ENCODE data around the gene HS3ST4. TPM values are rescaled to one million over a fixed set of nuclear protein-coding genes. Genes with fewer than 3 reads are reported as not detected.

Gene HS3ST4
- total and polyA plus RNA-seq, 2 of the 8 experiments (the other 6 are each of a cell fraction or from before 2014, with no cell fraction given): 1.9 to 3.3 TPM

DNA sequence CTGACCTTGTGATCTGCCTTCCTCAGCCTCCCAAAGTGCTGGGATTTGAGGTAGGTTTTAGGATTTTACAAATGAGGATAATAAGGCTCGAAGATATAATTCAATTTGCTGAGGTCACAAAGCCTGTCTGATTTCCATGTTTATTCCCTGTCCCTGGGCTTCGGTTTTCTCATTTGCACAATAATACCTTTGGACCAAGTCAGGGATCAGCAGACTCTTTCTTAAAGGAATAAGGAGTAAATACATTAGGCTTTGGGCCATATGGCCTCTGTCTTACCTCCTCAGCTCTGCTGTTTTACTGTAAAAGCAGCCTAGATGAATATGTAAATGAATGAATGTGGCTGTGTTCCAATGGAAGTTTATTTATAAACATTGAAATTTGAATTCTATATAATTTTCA, 442.8 kb downstream of the HS3ST4 start:
- DNase-seq (ENCODE audit: low read depth in 1 of 2, low spot score in 2 of 2) (no peak), FAIRE-seq (no peak)
- H3K36me3 ChIP-seq (ENCODE audit: control insufficient read depth in 2 of 4, insufficient read depth in 4 of 4, low read length in 3 of 4): no peaks in the 10 kb centered on the region
- H3K79me1 ChIP-seq (ENCODE audit: low read depth, low read length): no peaks in the 10 kb centered on the region
- H3K9ac ChIP-seq (replicated peaks in 1 of 4; ENCODE audit: extremely low read depth in 1 of 4, low read depth in 3 of 4, low read length in 3 of 4): no peak overlapping the region
- H4K91ac ChIP-seq (replicated peaks; ENCODE audit: insufficient read length, low read length): no peak overlapping the region
- WGBS, 2 experiments (ENCODE audit: extremely low coverage in 1 of 2, insufficient coverage in 1 of 2, insufficient read length in 1 of 2, insufficient replicate concordance in 2 of 2, low coverage in 1 of 2, low lambda C conversion rate in 2 of 2, missing lambda C conversion rate in 1 of 2): 45% methylated on average over 2 of the region's 2 CpGs; no CpG with 5 or more reads in 1 of the 2 experiments
- no peak overlapping the region for H2AFZ ChIP-seq (ENCODE audit: low read length)
- no peaks in the 10 kb centered on the region for H3K9me3 ChIP-seq (ENCODE audit: insufficient read depth in 2 of 2, low read depth in 1 of 2, low read length in 1 of 2)
- H3K23me2 ChIP-seq (ENCODE audit: low read depth, low read length): no peaks in the 10 kb centered on the region
- H4K5ac ChIP-seq (ENCODE audit: insufficient read length, low read depth, low read length): no peak overlapping the region
- no peak overlapping the region for H2BK120ac ChIP-seq (replicated peaks; ENCODE audit: low read depth, low read length)
- H2AK5ac ChIP-seq (ENCODE audit: low read depth, low read length): no peak overlapping the region
- no peak overlapping the region for H3K18ac ChIP-seq (ENCODE audit: extremely low read depth, low read length)
- no peak overlapping the region for H3K4me2 ChIP-seq (ENCODE audit: insufficient read depth in 1 of 2, low read depth in 2 of 2, low read length in 2 of 2)
- no peak overlapping the region for H2BK15ac ChIP-seq (ENCODE audit: low read length)
- H3K27me3 ChIP-seq (replicated peaks in 1 of 4; ENCODE audit: control insufficient read depth in 3 of 4, extremely low read depth in 1 of 4, insufficient read depth in 3 of 4, low read length in 3 of 4): no peaks in the 10 kb centered on the region
- no peak overlapping the region for H2BK5ac ChIP-seq (ENCODE audit: low read depth, low read length)
- H3K23ac ChIP-seq (ENCODE audit: insufficient read length): no peak overlapping the region
- no peak overlapping the region for H2BK20ac ChIP-seq (ENCODE audit: low read length)
- no peak overlapping the region for H3K56ac ChIP-seq (replicated peaks; ENCODE audit: insufficient read length, low read depth, low read length)
- H4K8ac ChIP-seq (ENCODE audit: extremely low read depth, insufficient read depth, low read length): no peak overlapping the region
- H3K27ac ChIP-seq (ENCODE audit: low read depth, low read length): no peak overlapping the region
- H3K4me1 ChIP-seq (replicated peaks in 1 of 4; ENCODE audit: control insufficient read depth in 3 of 4, insufficient read depth in 4 of 4, low read length in 3 of 4): peaks cover 0 to 8% (median 4%) of the 10 kb centered on the region in 4 experiments; a peak in 3 of 7 replicates
- H3K4me3 ChIP-seq (ENCODE audit: extremely low read depth in 1 of 4, insufficient read depth in 2 of 4, low read depth in 3 of 4, low read length in 4 of 4): no peak overlapping the region
- H3K4ac ChIP-seq (replicated peaks; ENCODE audit: insufficient read length, low read depth, low read length): no peak overlapping the region
- no peaks in the 10 kb centered on the region for H4K20me1 ChIP-seq (replicated peaks in 1 of 2; ENCODE audit: control insufficient read depth in 1 of 2, insufficient read depth in 2 of 2, low read length in 2 of 2)
- no peak overlapping the region for H3K14ac ChIP-seq (ENCODE audit: insufficient read length)
- TF ChIP-seq HDAC6 (IDR thresholded peaks at IDR 0.05; ENCODE audit: low read depth, low read length) (no peak), CEBPB (IDR thresholded peaks at IDR 0.05; ENCODE audit: low read depth, low read length) (no peak), EZH2 (IDR thresholded peaks at IDR 0.05; ENCODE audit: low read depth, low read length, severe bottlenecking) (no peak)
- TF ChIP-seq, protein P1, sequence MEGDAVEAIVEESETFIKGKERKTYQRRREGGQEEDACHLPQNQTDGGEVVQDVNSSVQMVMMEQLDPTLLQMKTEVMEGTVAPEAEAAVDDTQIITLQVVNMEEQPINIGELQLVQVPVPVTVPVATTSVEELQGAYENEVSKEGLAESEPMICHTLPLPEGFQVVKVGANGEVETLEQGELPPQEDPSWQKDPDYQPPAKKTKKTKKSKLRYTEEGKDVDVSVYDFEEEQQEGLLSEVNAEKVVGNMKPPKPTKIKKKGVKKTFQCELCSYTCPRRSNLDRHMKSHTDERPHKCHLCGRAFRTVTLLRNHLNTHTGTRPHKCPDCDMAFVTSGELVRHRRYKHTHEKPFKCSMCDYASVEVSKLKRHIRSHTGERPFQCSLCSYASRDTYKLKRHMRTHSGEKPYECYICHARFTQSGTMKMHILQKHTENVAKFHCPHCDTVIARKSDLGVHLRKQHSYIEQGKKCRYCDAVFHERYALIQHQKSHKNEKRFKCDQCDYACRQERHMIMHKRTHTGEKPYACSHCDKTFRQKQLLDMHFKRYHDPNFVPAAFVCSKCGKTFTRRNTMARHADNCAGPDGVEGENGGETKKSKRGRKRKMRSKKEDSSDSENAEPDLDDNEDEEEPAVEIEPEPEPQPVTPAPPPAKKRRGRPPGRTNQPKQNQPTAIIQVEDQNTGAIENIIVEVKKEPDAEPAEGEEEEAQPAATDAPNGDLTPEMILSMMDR (IDR thresholded peaks at IDR 0.05; ENCODE audit: control extremely low read depth in 1 of 3, insufficient read depth in 1 of 3, low read depth in 1 of 3, low read length in 3 of 3): no peak
- ChIA-PET POLR2A (ENCODE audit: partially characterized antibody) (no interaction called here), CTCF (ENCODE audit: partially characterized antibody) (interaction anchor here (0.7 to 1.0 kb wide), 2 partner anchors 9 to 10 kb away, joined by 3 read pairs; no protein-coding TSS in a partner anchor)
- no peaks in the 10 kb centered on the region for H3K79me2 ChIP-seq (ENCODE audit: control insufficient read depth in 1 of 2, insufficient read depth in 2 of 2, low read length in 2 of 2)
- H2BK12ac ChIP-seq (ENCODE audit: low read depth, low read length): no peak overlapping the region
